GM18499 (cell line): ENCODE results near the gene PRRC2A.
"Not testable (repeated sequence)": the region's sequence is repeated elsewhere in the genome, so short reads cannot be mapped to it uniquely, and the experiment has no call there.

ENCODE experiments used
- ATAC-seq: cut with Tn5 transposase; IDR thresholded peaks from one replicate; pipeline ENCODE4 v1.9.1; 2021; ENCODE audit warnings: moderate number of reproducible peaks; ENCODE audit not compliant: insufficient read depth, unreplicated experiment

The PRRC2A gene

DNA sequence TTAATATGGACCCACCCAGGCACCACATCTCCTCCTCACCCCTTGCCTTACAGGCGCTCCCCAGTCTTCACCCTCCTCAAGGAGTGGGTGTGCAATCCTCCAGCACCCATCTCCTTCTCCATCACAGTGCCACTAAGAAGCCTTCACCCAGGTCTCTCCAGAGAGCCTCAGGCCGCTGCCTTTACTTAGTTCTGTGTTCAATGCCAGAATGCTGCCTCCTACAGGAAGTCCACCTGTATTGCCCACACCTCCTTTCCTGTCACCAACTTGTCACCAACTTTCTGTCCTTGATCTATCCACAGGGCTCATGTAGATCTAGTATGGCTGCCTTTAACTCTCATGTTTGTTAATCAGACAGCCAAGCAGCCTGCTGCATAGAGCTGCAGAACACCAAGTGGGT lies 35.0 kb upstream of the PRRC2A start:
- no peak for ATAC-seq

GRCh38 chr6:31586008-31586407 lies 34.5 kb upstream of the PRRC2A start, which contains the start of gene LST1:
LST1 (plus strand) TSS chr6:31586277; CDS start chr6:31587300, 1,023 bp downstream.
- ATAC-seq: no peak

DNA sequence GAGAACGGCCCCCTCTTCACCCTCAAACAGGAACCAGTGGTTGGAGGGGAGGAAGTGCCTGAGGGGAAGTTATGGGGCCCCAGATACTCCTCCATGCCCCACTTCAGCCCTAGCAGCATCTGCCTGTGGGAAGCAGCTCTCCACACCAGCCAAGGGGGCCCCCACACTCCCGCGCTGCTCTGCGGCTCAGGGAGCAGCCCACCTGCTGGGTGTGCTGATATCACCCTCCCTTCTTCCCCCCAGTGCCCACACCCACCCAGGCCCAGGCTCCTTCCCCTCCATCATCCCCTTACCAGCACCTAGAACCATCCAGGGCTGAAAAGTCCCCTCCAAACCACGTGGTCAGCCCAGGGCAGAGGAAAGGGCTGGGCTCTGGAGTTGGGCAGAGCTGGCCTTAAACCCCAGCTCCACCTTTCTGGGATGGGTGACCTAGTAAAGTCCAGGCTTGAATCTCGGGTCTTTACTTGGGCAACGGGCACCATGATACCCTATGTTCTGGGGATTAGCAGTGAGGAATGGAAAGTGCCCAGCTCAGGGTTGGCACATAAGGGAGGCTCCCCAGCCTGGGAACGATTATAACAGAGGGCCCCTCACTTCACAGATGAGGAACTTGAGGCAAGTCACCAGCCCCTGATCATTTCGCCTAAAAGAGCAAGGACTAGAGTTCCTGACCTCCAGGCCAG lies 33.8 kb upstream of the PRRC2A start:
- no peak for ATAC-seq

DNA sequence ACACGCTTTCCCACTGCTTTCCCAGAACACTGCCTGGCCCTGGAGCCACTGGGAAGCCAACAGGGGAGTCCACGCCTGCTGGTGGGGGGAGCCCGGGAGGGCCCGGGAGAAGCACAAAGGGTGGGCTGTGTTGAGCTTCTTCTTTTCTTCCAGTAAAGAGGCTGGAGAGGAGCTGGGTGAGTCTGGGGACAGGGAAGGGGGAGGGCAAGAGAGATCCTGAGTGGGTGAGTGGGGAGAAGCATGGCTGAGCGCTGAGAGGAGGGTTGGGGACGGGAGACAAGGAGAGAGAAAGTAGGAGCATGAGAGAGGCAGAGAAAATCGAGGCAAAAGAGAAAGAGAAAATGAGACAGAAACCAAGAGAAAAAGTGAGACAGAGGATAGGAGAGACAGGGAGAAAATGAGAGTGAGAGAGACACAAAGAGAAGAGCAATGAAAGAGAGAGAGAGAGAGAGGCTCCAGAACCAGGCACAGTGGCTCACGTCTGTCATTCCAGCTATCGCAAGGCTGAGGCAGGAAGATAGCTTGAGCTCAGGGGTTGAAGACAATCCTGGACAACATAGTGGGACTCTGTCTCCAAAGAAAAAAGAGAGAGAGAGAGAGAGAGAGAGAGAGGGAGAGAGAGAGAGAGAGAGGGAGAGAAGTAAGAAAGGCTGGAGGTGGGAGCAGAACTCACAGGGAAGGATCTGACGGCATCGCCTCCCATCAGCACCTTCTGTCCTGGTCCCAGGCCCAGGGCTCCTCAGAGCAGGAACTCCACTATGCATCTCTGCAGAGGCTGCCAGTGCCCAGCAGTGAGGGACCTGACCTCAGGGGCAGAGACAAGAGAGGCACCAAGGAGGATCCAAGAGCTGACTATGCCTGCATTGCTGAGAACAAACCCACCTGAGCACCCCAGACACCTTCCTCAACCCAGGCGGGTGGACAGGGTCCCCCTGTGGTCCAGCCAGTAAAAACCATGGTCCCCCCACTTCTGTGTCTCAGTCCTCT lies 32.4 kb upstream of the PRRC2A start:
- ATAC-seq: no peak

- ATAC-seq: no peak
These were observed 31.5 kb upstream of the PRRC2A start for GRCh38 chr6:31588871-31589650.

DNA sequence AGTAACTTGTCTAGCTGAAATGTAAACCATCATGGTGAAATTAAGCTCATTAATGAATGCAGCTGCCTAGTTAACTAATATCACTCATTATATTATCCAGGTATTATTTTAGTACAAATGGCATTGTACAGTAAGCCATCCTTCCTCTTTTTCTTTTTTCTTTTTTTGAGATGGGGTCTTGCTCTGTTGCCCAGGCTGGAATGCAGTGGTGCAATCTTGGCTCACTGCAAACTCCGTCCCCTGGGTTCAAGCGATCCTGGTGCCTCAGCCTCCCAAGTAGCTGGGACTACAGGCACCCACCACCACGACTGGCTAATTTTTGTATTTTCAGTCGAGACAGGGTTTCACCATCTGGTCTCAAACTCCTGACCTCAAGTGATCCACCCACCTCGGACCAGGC lies 29.8 kb upstream of the PRRC2A start:
- ATAC-seq: not testable (repeated sequence)

GRCh38 chr6:31592396-31592771 lies 28.1 kb upstream of the PRRC2A start:
- no peak for ATAC-seq

- no peak for ATAC-seq
These were observed 23.5 kb upstream of the PRRC2A start for GRCh38 chr6:31597006-31597405.

GRCh38 chr6:31607317-31607716 lies 13.2 kb upstream of the PRRC2A start:
- ATAC-seq: no peak

- no peak for ATAC-seq
These were observed 10.8 kb upstream of the PRRC2A start for GRCh38 chr6:31609519-31610406.

GRCh38 chr6:31610968-31611367 lies 9.5 kb upstream of the PRRC2A start:
- ATAC-seq: no peak

DNA sequence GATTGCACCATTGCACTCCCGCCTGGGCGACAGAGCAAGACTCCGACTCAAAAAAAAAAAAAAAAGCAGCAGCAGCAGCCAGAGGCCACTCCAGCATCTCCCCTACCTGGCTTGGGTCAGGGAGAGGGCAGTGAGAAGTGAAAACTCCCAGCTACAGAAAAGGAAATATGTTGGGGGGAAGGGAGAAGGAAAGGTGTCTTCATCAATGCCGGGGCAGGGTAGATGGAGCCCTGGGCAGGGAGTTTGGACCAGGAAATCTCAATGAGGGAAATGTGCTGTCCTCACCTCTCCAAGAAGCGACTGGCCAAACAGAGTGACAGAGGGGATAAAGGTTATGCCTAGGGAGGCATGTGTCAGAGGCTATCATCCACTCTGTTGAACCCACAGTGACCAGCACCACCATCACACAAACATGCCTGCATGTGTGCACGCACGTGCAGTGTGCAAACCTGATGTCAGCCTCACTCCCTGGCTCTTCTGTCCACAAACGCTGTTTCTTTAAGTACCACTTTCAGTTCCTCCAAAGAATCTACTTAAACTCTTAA lies 6.4 kb upstream of the PRRC2A start:
- ATAC-seq: no peak

- no peak for ATAC-seq
These were observed 5.6 kb upstream of the PRRC2A start, which contains the start of gene AIF1 for GRCh38 chr6:31614684-31615578. AIF1 (plus strand) TSS chr6:31615234; CDS start chr6:31615330, 96 bp downstream.

GRCh38 chr6:31615748-31616147 lies 4.8 kb upstream of the PRRC2A start:
- ATAC-seq: no peak

DNA sequence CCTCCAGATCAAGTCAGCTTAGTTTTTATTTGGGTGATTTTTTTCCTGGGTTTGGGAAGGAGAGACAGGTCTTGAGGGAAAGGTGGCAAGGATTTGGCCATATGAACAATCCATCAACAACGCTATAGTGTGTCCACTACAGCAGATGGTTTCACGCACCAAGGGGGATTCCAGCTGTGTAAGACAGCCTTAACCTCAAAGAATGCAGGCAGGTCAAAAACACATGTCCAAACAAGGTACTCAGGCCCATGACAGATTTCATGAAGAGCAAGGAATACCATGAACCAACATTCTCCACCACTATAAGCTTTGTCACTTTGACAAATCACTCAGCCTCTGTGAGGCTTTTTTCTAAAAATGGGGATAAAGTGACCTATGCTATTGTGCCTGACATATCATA lies 3.5 kb upstream of the PRRC2A start:
- ATAC-seq: no peak

- ATAC-seq: peak; percentile 51
These were observed 520 bp upstream of the PRRC2A start for GRCh38 chr6:31619805-31620585.

DNA sequence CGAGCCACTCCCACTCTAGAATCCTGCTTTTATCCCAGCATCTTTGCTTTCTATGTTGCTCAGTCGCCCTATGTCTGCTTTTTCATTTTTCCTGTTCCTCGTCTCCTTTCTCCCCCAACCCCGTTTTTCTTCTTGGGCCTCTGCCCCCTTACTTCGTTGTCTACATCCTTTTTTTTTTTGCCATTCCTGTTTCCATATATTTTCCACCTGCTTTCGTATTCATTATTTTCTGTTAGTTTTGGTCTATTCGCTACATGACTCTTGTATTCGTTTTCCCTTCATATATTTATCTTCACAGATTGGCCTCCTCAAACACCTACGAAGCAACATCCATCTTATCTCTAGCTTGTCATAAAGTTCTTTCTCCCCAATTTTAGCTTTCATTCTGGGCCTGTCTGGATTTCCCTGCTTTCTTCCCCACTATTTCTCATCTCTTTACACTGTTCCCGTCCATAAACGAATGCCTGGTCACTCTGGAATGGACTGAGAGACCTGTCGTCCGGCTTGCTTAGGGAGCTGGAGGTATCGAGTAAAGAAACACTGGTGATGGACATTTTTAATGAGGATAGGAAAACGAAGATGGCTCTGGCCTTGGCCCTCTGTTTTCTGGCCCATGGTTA lies 915 bp downstream of the PRRC2A start:
- no peak for ATAC-seq
